Ectodermal cell (in vitro differentiated cells): Measurements from ENCODE around the gene AFP.

Experiments
- H3K27ac ChIP-seq: 2 replicates; pipeline ENCODE4 v1.7.0; 2013; ENCODE audit warnings: mild to moderate bottlenecking, low read depth, low read length; ENCODE audit not compliant: insufficient read depth, poor library complexity, severe bottlenecking
- H3K27me3 ChIP-seq: 2 replicates; pipeline ENCODE4 v1.7.0; 2013; ENCODE audit warnings: mild to moderate bottlenecking, low read length; ENCODE audit not compliant: insufficient read depth, control insufficient read depth, poor library complexity, severe bottlenecking
- H3K36me3 ChIP-seq: one replicate; pipeline ENCODE4 v1.7.0; 2013; ENCODE audit warnings: low read length; ENCODE audit not compliant: control insufficient read depth, insufficient read depth
- H3K4me1 ChIP-seq: one replicate; pipeline ENCODE4 v1.7.0; 2013; ENCODE audit warnings: low read length; ENCODE audit not compliant: control insufficient read depth, insufficient read depth
- H3K4me3 ChIP-seq: 2 replicates; pipeline ENCODE4 v1.7.0; 2013; ENCODE audit warnings: low read depth, low read length, control low read depth; ENCODE audit not compliant: insufficient read depth
- H3K9me3 ChIP-seq: 2 replicates; pipeline ENCODE4 v1.7.0; 2013; ENCODE audit warnings: mild to moderate bottlenecking, low read length, moderate library complexity; ENCODE audit not compliant: control insufficient read depth
- WGBS, 2 experiments: methylation state at CpG; one replicate each; pipeline ENCODE4 v1.1.7; 2013; ENCODE audit warnings: missing lambda C conversion rate in 2 of 2; 5-methylcytosine and 5-hydroxymethylcytosine counted together

AFP gene

GRCh38 chr4:73413294-73413755, 22.7 kb upstream of the AFP start:
- Histone ChIP-seq H3K27ac (no peak overlapping the region), H3K4me1 (no peaks in the 10 kb centered on the region), H3K4me3 (no peak overlapping the region), H3K36me3 (no peaks in the 10 kb centered on the region), H3K27me3 (no peaks in the 10 kb centered on the region), H3K9me3 (no peaks in the 10 kb centered on the region)
- WGBS, 2 experiments: 89 to 91% methylated on average over 4 of the region's 4 CpGs

- no peaks in the 10 kb centered on the region for H3K9me3 ChIP-seq
- no peak overlapping the region for H3K4me3 ChIP-seq
- H3K27me3 ChIP-seq: no peaks in the 10 kb centered on the region
- 90% methylated on average over 2 of the region's 2 CpGs for WGBS, 2 experiments
- H3K4me1 ChIP-seq: no peaks in the 10 kb centered on the region
- no peak overlapping the region for H3K27ac ChIP-seq
- H3K36me3 ChIP-seq: no peaks in the 10 kb centered on the region
Measured at GRCh38 chr4:73414936-73415271, 21.1 kb upstream of the AFP start.

- 95% methylated on average over 2 of the region's 2 CpGs; no CpG with 5 or more reads in 1 of the 2 experiments for whole genome bisulfite sequencing, 2 experiments
- Histone ChIP-seq H3K27ac (no peak overlapping the region), H3K9me3 (no peaks in the 10 kb centered on the region), H3K36me3 (no peaks in the 10 kb centered on the region), H3K27me3 (no peaks in the 10 kb centered on the region), H3K4me3 (no peak overlapping the region), H3K4me1 (no peaks in the 10 kb centered on the region)
Measured at GRCh38 chr4:73415807-73416238, 20.2 kb upstream of the AFP start.

- H3K27ac ChIP-seq: no peak overlapping the region
- H3K9me3 ChIP-seq: no peaks in the 10 kb centered on the region
- 80 to 92% methylated on average over 1 of the region's 2 CpGs for WGBS, 2 experiments
- H3K4me3 ChIP-seq: no peak overlapping the region
- no peaks in the 10 kb centered on the region for H3K27me3 ChIP-seq
- no peaks in the 10 kb centered on the region for H3K4me1 ChIP-seq
- H3K36me3 ChIP-seq: no peaks in the 10 kb centered on the region
Measured at GRCh38 chr4:73416423-73417087, 19.5 kb upstream of the AFP start.

GRCh38 chr4:73417342-73417741, 18.7 kb upstream of the AFP start:
- Histone ChIP-seq H3K36me3 (no peaks in the 10 kb centered on the region), H3K27me3 (no peaks in the 10 kb centered on the region), H3K4me1 (no peaks in the 10 kb centered on the region), H3K27ac (no peak overlapping the region), H3K9me3 (no peaks in the 10 kb centered on the region), H3K4me3 (no peak overlapping the region)
- WGBS, 2 experiments: 95 to 100% methylated on average over 2 of the region's 2 CpGs

GRCh38 chr4:73417973-73418372, 18.0 kb upstream of the AFP start:
- no peaks in the 10 kb centered on the region for H3K4me1 ChIP-seq
- no peaks in the 10 kb centered on the region for H3K36me3 ChIP-seq
- WGBS, 2 experiments: 89 to 94% methylated on average over 6 of the region's 6 CpGs
- H3K9me3 ChIP-seq: no peaks in the 10 kb centered on the region
- H3K4me3 ChIP-seq: no peak overlapping the region
- no peak overlapping the region for H3K27ac ChIP-seq
- no peaks in the 10 kb centered on the region for H3K27me3 ChIP-seq

GRCh38 chr4:73418677-73419076, 17.3 kb upstream of the AFP start:
- no peak overlapping the region for H3K4me3 ChIP-seq
- 78 to 83% methylated on average over 1 of the region's 1 CpG for WGBS, 2 experiments

GRCh38 chr4:73419106-73420038, 16.6 kb upstream of the AFP start:
- 77 to 78% methylated on average over 5 to 7 of the region's 7 CpGs for WGBS, 2 experiments
- no peaks in the 10 kb centered on the region for H3K4me1 ChIP-seq
- no peak overlapping the region for H3K4me3 ChIP-seq
- no peaks in the 10 kb centered on the region for H3K36me3 ChIP-seq
- H3K27me3 ChIP-seq: no peaks in the 10 kb centered on the region
- H3K9me3 ChIP-seq: no peaks in the 10 kb centered on the region
- no peak overlapping the region for H3K27ac ChIP-seq

More at GRCh38 chr4:73418677-73419076, 17.3 kb upstream of the AFP start:
- Histone ChIP-seq H3K9me3 (no peaks in the 10 kb centered on the region), H3K27ac (no peak overlapping the region), H3K4me1 (no peaks in the 10 kb centered on the region), H3K36me3 (no peaks in the 10 kb centered on the region), H3K27me3 (no peaks in the 10 kb centered on the region)

- H3K4me3 ChIP-seq: no peak overlapping the region
- WGBS, 2 experiments: 97 to 99% methylated on average over 1 to 2 of the region's 2 CpGs
Measured at GRCh38 chr4:73420615-73421014, 15.4 kb upstream of the AFP start.

GRCh38 chr4:73421708-73422457, 14.1 kb upstream of the AFP start:
- Histone ChIP-seq H3K27me3 (no peaks in the 10 kb centered on the region), H3K9me3 (no peaks in the 10 kb centered on the region), H3K4me1 (no peaks in the 10 kb centered on the region), H3K27ac (no peak overlapping the region), H3K4me3 (no peak overlapping the region), H3K36me3 (no peaks in the 10 kb centered on the region)

More at GRCh38 chr4:73420615-73421014, 15.4 kb upstream of the AFP start:
- no peaks in the 10 kb centered on the region for H3K27me3 ChIP-seq
- H3K9me3 ChIP-seq: no peaks in the 10 kb centered on the region
- no peak overlapping the region for H3K27ac ChIP-seq
- no peaks in the 10 kb centered on the region for H3K36me3 ChIP-seq
- no peaks in the 10 kb centered on the region for H3K4me1 ChIP-seq
